HL-60/S4 (cell line): ENCODE results near the gene SCN8A.

Experiments used
- in situ Hi-C: fragments of 300-500 bp; cut with MboI; formaldehyde crosslinking; loops from 2 replicates; pipeline ENCODE4 v1.14.3; 2022; ENCODE audit warnings: low sequenced_read_pairs

Gene SCN8A

GRCh38 chr12:51706206-51706605 is 115.2 kb downstream of the SCN8A start:
- in situ Hi-C loops: no loop called here

- in situ Hi-C loops: no loop called here
These were observed 123.6 kb downstream of the SCN8A start for GRCh38 chr12:51714666-51715065.

DNA sequence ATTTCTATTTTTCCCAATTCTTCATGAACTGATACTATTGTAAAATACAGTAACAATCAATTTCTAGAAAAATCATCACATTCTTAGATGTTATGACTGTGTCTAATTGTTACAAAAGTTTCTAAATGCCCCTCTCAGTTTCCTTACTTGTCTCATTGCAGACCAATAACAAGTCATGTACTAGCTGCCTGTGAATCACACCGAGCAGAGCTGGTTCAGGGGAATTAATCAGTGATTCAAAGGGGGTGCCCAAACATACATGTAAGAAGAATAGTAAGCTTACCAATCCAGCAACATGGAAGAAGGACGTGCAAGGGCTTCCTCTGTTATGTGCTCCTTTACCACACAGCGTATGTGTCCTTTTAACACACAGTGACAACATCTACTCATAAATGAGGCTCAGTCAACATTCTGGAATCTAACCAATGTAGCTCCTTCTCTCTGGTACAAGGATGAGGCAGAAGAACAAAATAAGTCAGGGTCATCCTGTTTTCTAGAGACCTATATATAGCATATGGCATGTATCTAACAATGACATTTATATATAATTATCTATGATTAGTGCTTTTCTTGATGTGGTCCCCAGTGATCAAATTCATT is 126.4 kb downstream of the SCN8A start:
- in situ Hi-C loops: no loop called here

DNA sequence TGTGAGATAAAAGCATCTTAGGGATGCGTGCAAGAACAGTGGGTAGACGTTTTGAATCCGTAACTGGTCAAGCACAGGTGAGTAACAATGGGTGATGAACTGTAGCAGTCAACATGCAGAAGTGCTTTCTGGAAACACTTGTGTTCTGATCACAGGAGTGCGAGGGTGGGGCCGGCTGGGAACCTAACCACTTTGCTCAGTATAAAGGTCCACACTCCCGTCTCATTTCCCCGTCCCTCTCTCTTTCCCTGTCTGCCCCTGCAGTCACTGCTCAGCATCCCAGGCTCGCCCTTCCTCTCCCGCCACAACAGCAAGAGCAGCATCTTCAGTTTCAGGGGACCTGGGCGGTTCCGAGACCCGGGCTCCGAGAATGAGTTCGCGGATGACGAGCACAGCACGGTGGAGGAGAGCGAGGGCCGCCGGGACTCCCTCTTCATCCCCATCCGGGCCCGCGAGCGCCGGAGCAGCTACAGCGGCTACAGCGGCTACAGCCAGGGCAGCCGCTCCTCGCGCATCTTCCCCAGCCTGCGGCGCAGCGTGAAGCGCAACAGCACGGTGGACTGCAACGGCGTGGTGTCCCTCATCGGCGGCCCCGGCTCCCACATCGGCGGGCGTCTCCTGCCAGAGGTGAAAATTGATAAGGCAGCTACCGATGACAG is 130.4 kb downstream of the SCN8A start:
- in situ Hi-C loops: no loop called here

GRCh38 chr12:51722431-51722830 is 131.4 kb downstream of the SCN8A start:
- in situ Hi-C loops: no loop called here

DNA sequence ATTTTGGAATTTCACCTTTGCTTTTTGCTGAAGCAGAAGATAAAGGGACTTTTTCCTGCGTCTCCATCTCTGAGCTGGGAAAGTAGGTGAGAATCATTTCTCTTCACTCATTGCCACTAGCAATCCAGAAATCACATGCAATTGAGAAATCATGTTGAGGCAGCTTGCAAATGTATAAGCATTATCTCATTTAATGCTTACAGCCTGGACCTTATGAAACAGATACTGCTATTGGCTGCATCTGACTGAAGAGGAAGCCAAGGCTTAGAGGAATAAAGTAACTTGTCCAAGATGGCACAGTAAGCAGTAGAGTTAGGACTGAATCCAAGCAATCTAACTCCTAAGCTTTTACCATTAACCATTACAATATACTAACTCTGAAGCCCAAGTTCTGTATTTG is 135.1 kb downstream of the SCN8A start:
- in situ Hi-C loops: no loop called here

DNA sequence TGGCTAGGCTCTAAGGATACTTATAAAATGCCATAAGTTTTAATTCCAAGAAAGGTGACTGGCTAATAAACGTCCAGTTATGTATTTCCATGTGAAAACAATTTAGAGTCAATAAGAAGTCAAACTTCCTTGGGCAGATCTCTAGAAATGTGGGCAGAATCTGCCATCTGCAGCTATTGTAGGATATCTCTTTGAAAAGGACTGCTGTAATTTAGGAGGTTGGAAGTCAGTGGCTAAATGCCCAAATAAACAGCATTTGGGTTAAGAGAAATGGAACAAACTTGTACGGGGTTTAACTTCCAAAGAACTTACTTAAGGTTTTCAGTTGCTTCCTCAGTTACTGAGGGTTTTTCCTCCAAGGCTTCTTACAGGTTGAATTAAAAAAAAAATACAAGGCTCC is 135.9 kb downstream of the SCN8A start:
- in situ Hi-C loops: no loop called here

DNA sequence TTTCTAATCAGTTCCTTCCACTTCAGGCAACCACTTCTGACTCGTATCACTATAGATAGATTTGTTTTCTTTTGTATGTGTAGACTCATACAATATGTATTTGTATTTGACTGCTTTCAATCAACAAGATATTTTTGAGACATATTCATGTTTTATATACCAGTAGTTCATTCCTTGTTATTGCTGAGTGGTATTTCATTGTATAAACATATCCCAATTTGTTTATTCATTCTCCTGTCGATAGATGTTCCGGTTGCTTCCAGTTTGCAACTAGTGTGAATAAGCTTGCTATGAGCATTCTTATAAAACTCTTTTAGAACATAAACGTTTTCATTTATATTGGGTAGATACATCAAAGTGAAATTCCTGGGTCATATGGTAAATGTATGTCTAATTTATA is 138.3 kb downstream of the SCN8A start:
- in situ Hi-C loops: no loop called here

GRCh38 chr12:51730745-51731144 is 139.7 kb downstream of the SCN8A start:
- in situ Hi-C loops: no loop called here

DNA sequence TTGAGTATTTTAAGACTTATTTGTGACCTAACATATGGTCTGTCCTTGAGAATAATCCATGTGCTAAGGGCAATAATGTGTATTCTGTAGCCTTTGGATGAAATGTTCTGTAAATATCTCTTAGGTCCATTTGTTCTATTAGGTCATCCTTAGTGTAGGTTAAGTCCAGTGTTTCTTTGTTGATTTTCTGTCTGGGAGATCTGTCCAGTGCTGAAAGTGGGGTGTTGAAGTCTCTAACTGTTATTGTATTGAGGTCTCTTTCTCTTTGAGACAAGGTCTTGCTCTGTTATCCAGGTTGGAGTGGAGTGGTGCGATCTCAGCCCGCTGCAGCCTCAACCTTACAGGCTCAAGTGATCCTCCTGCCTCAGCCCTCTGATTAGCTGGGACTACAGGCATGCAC is 149.5 kb downstream of the SCN8A start:
- in situ Hi-C loops: no loop called here

DNA sequence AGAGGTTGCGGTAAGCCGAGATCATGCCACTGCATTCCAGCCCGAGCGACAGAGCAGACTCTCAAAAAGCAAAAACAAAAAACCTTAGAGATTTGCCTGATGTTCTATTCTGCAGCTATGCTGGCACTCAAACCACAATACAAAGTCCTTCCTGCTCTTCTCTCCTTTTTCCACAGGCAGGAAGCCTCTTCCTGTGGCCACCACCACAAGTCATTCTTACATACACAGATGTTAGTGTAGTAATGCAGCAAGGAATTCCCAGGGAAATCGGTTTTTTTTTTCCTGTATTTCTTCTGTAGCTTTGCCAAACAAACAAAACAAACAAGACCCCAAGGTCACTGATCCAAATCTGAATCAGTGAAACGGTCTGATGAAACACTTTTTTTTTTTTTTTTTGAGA is 153.2 kb downstream of the SCN8A start:
- in situ Hi-C loops: no loop called here

- in situ Hi-C loops: no loop called here
These were observed 153.9 kb downstream of the SCN8A start for GRCh38 chr12:51744957-51745356.

GRCh38 chr12:51746416-51746815 is 155.4 kb downstream of the SCN8A start:
- in situ Hi-C loops: no loop called here

- in situ Hi-C loops: no loop called here
These were observed 157.2 kb downstream of the SCN8A start for GRCh38 chr12:51748235-51748634.

- in situ Hi-C loops: no loop called here
These were observed 158.4 kb downstream of the SCN8A start for GRCh38 chr12:51749206-51749985.

- in situ Hi-C loops: no loop called here
These were observed 158.9 kb downstream of the SCN8A start for GRCh38 chr12:51749986-51750317.

GRCh38 chr12:51751661-51752060 is 160.6 kb downstream of the SCN8A start:
- in situ Hi-C loops: no loop called here

DNA sequence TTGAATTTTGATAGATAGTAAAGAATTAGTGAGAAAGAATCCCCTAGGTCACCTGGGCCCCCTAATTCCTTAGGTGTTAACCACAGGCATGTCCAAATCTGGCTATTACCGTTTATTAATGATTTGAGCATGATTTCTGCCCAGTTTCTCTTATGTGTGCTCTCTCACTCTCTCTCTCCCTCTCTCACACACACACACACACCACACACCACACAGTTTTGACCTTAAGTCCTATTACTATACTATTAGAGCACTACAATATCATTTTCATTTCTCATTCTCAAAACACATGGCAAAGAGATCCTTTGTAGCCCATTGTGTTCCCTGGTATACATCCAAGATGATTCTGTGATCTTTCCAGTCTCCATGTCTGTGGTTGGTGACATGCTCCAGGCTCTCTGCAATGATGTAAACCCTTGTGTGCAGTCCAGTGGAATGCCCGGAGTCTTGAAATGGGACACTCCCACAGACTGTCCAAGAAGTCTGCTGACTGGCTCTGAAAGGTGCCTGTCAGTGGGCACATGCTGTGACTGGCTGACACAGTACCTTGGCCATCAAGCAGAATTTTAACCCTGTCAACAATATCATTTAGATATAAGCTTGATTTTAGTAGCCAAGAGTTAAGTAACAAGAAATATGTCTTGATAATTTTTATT is 161.3 kb downstream of the SCN8A start:
- in situ Hi-C loops: no loop called here

- in situ Hi-C loops: no loop called here
These were observed 163.1 kb downstream of the SCN8A start for GRCh38 chr12:51753980-51754675.

- in situ Hi-C loops: no loop called here
These were observed 164.2 kb downstream of the SCN8A start for GRCh38 chr12:51755251-51755650.

DNA sequence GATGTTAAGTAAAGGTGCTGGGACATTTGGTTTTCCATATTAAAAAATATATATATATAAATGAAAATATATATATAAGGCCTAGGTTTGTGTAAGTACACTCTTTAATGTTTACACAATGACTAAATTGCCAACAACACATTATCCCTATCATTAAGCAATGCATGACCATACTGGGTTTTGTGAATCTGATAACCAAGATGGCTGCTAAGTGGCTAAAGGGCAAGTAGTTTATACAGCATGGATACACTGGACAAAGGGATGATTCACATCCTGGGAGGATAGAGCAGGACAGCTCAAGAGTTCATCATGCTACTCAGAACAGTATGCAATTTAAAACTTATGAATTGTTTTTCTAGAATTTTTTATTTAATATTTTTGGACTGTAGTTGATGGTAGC is 168.1 kb downstream of the SCN8A start:
- in situ Hi-C loops: no loop called here
